Breast epithelium (tissue), 3 donors: ENCODE data around the gene PTRH2.

Experiments
- CTCF ChIP-seq, 3 donors: fragments of 450-650 bp; IDR thresholded peaks; one replicate each; pipeline ENCODE4 v1.5.1; 2016 to 2017; ENCODE audit warnings: antibody characterized with exemption in 3 of 3, mild to moderate bottlenecking in 3 of 3, moderate library complexity in 3 of 3
- POLR2A ChIP-seq: fragments of 450-650 bp; IDR thresholded peaks from one replicate; pipeline ENCODE4 v1.6.1; 2016; ENCODE audit warnings: antibody characterized with exemption, mild to moderate bottlenecking, moderate library complexity

GRCh38 chr17:59696682-59697277 lies 10.4 kb downstream of the PTRH2 start:
- no peak for TF ChIP-seq CTCF (IDR thresholded peaks at IDR 0.05)
- no peak for TF ChIP-seq POLR2A
